Adrenal gland (tissue), 5 donors: ENCODE results near the gene LDLRAD2.

Source experiments
- POLR2A ChIP-seq, 2 donors: fragments of 450-650 bp; IDR thresholded peaks; one replicate each; pipeline ENCODE4 v1.6.1; 2017; ENCODE audit warnings: antibody characterized with exemption in 2 of 2, mild to moderate bottlenecking in 2 of 2, moderate library complexity in 1 of 2
- TF ChIP-seq, protein P1 (sequence below), 6 experiments: fragments of 450-650 bp in 4 of 6; fragments of 200-600 bp in 2 of 6; sonication (generic) in 1 of 6; IDR thresholded peaks; 1 replicate in 5 of 6; 2 replicates in 1 of 6; pipeline versions ENCODE4 v1.5.1 to v1.8.0; 2016 to 2021; ENCODE audit warnings: antibody characterized with exemption in 6 of 6, mild to moderate bottlenecking in 2 of 6, moderate library complexity in 1 of 6
- donor health status: DM: no; HTN: no; CAD: no.

GRCh38 chr1:21866707-21867043, 54.6 kb downstream of the LDLRAD2 start:
- TF ChIP-seq POLR2A (IDR thresholded peaks at IDR 0.05) = no peak
- TF ChIP-seq, protein P1, sequence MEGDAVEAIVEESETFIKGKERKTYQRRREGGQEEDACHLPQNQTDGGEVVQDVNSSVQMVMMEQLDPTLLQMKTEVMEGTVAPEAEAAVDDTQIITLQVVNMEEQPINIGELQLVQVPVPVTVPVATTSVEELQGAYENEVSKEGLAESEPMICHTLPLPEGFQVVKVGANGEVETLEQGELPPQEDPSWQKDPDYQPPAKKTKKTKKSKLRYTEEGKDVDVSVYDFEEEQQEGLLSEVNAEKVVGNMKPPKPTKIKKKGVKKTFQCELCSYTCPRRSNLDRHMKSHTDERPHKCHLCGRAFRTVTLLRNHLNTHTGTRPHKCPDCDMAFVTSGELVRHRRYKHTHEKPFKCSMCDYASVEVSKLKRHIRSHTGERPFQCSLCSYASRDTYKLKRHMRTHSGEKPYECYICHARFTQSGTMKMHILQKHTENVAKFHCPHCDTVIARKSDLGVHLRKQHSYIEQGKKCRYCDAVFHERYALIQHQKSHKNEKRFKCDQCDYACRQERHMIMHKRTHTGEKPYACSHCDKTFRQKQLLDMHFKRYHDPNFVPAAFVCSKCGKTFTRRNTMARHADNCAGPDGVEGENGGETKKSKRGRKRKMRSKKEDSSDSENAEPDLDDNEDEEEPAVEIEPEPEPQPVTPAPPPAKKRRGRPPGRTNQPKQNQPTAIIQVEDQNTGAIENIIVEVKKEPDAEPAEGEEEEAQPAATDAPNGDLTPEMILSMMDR (IDR thresholded peaks at IDR 0.05) = no peak
